K562 (cell line): ENCODE data around the gene DLX2. TPM values are rescaled to one million over a fixed set of nuclear protein-coding genes. Genes with fewer than 3 reads are reported as not detected.

Experiments
- ARID3A ChIP-seq: IDR thresholded peaks from 2 replicates; pipeline ENCODE4 v1.6.1; 2012; ENCODE audit warnings: low read depth, low read length, improper control_type of control experiment, borderline replicate concordance
- ARID3B ChIP-seq: fragments of 250-450 bp; sonication (Bioruptor Pico); IDR thresholded peaks from 2 replicates; pipeline ENCODE4 v1.4.0; 2020; ENCODE audit warnings: borderline replicate concordance
- E2F3 ChIP-seq: fragments of 250-450 bp; sonication (Bioruptor Pico); IDR thresholded peaks from 2 replicates; pipeline ENCODE4 v1.4.0; 2020; ENCODE audit warnings: mild to moderate bottlenecking
- FOSL1 ChIP-seq: fragments of 200-800 bp; sonication (Bioruptor generic); conservative IDR thresholded peaks from 2 replicates; pipeline ENCODE4 v1.6.1; 2016; ENCODE audit warnings: missing genetic modification characterization, missing compliant biosample characterization
- HEY1 ChIP-seq: fragments of 250-450 bp; sonication (Bioruptor Pico); IDR thresholded peaks from 2 replicates; pipeline ENCODE4 v1.5.0; 2020; ENCODE audit warnings: mild to moderate bottlenecking, moderate library complexity, borderline replicate concordance
- KAT7 ChIP-seq: sonication (generic); formaldehyde crosslinking; IDR thresholded peaks from 2 replicates; pipeline ENCODE4 v1.8.0; 2022; ENCODE audit warnings: missing genetic modification reagents, mild to moderate bottlenecking, borderline replicate concordance
- MCM2 ChIP-seq: fragments of 450-650 bp; IDR thresholded peaks from 2 replicates; pipeline ENCODE4 v1.6.1; 2017; ENCODE audit warnings: low read depth, mild to moderate bottlenecking
- NEUROD1 ChIP-seq: fragments of 150-350 bp; IDR thresholded peaks from 2 replicates; pipeline ENCODE4 v1.6.1; 2014; ENCODE audit warnings: borderline replicate concordance, low read length, low read depth; ENCODE audit not compliant: partially characterized antibody
- PCBP1 ChIP-seq: fragments of 200-400 bp; formaldehyde crosslinking; IDR thresholded peaks from 2 replicates; pipeline ENCODE4 v1.6.1; 2018; ENCODE audit warnings: mild to moderate bottlenecking, low read depth, low read length; ENCODE audit not compliant: poor library complexity, severe bottlenecking
- PHF20 ChIP-seq: fragments of 450-650 bp; IDR thresholded peaks from 2 replicates; pipeline ENCODE4 v1.6.1; 2018; ENCODE audit not compliant: partially characterized antibody
- POLR2AphosphoS5 ChIP-seq: IDR thresholded peaks from 2 replicates; pipeline ENCODE4 v1.6.1; 2011; ENCODE audit warnings: mild to moderate bottlenecking, low read depth, low read length, moderate library complexity; ENCODE audit not compliant: control insufficient read depth, insufficient read depth
- PTRF ChIP-seq: fragments of 450-650 bp; IDR thresholded peaks from 2 replicates; pipeline ENCODE4 v1.6.1; 2016; ENCODE audit warnings: mild to moderate bottlenecking, missing genetic modification characterization, missing compliant biosample characterization
- PURB ChIP-seq: sonication (generic); formaldehyde crosslinking; IDR thresholded peaks from 2 replicates; pipeline ENCODE4 v1.9.0; 2021; ENCODE audit warnings: low read depth, mild to moderate bottlenecking, missing genetic modification reagents
- SRSF1 ChIP-seq: fragments of 200-400 bp; formaldehyde crosslinking; IDR thresholded peaks from 2 replicates; pipeline ENCODE4 v1.6.1; 2017; ENCODE audit warnings: mild to moderate bottlenecking, low read depth, low read length, moderate library complexity
- STAT5B ChIP-seq: fragments of 250-450 bp; sonication (Bioruptor Pico); IDR thresholded peaks from 2 replicates; pipeline ENCODE4 v1.8.0; 2021; ENCODE audit warnings: mild to moderate bottlenecking, inconsistent platforms
- TAF15 ChIP-seq: fragments of 200-400 bp; formaldehyde crosslinking; IDR thresholded peaks from 2 replicates; pipeline ENCODE4 v1.6.1; 2017; ENCODE audit warnings: mild to moderate bottlenecking, low read depth, low read length, moderate library complexity
- TAF7 ChIP-seq: fragments of 450-650 bp; IDR thresholded peaks from 2 replicates; pipeline ENCODE4 v1.6.1; 2016; ENCODE audit warnings: missing genetic modification characterization, missing compliant biosample characterization
- XRCC3 ChIP-seq: fragments of 450-650 bp; IDR thresholded peaks from 2 replicates; pipeline ENCODE4 v1.6.1; 2017; ENCODE audit warnings: mild to moderate bottlenecking, moderate library complexity
- XRCC4 ChIP-seq: IDR thresholded peaks from one replicate; pipeline ENCODE4 v1.6.1; 2011; ENCODE audit not compliant: insufficient read depth, insufficient read length; ENCODE audit errors: extremely low read depth
- ZBTB1 ChIP-seq: sonication (generic); formaldehyde crosslinking; IDR thresholded peaks from 2 replicates; pipeline ENCODE4 v1.8.1; 2023; ENCODE audit warnings: missing genetic modification reagents, low read depth, mild to moderate bottlenecking, borderline replicate concordance
- ZFP36 ChIP-seq: fragments of 150-350 bp; IDR thresholded peaks from 2 replicates; pipeline ENCODE4 v1.6.1; 2018; ENCODE audit warnings: low read length, low read depth; ENCODE audit not compliant: partially characterized antibody
- ZNF347 ChIP-seq: fragments of 450-650 bp; formaldehyde crosslinking; IDR thresholded peaks from 2 replicates; pipeline ENCODE4 v1.4.0; 2020; ENCODE audit warnings: low read depth, mild to moderate bottlenecking, moderate library complexity
- polyA plus RNA-seq, 8 experiments: library from polyadenylated mRNA; depleted of rRNA in 4 of 8; stranded (reverse) in 5 of 8; unstranded in 3 of 8; fragments of >200 nt; fragmentation: Nextera tagmentation in 2 of 8; fragmentation: Illumina TruSeq in 1 of 8; extraction: Ambion mirVana in 2 of 8; extraction: Trizol in 1 of 8; gene quantifications; 2 replicates each; pipeline versions ENCODE4 v1.2.1 to v1.2.3, GENCODE V29; 2011 to 2014; ENCODE audit warnings: inconsistent platforms in 1 of 8, missing spikeins in 1 of 8
- total RNA-seq, 7 experiments: library from RNA; depleted of rRNA in 6 of 7; stranded (reverse); fragments of >200 nt in 6 of 7; fragmentation: Illumina TruSeq in 2 of 7; extraction: Trizol in 2 of 7; gene quantifications; 2 replicates each; pipeline versions ENCODE4 v1.2.1 to v1.2.3, GENCODE V29; 2011 to 2021; ENCODE audit warnings: low replicate concordance in 1 of 7
- TF ChIP-seq, protein P1 (sequence below), 3 experiments: fragments of 200-800 bp in 1 of 3; sonication (Bioruptor generic) in 1 of 3; sonication (generic) in 1 of 3; formaldehyde crosslinking in 1 of 3; IDR thresholded peaks; 2 replicates each; pipeline versions ENCODE4 v1.6.1 to v1.8.0; 2016 to 2022; ENCODE audit warnings: mild to moderate bottlenecking in 2 of 3, missing compliant biosample characterization in 2 of 3, missing genetic modification characterization in 2 of 3, missing genetic modification reagents in 1 of 3

DLX2 gene
- total and polyA plus RNA-seq, 9 of the 15 experiments (the other 6 are each of a cell fraction or from before 2014, with no cell fraction given) = 0.14 to 4.3 (median 0.86) TPM

DNA sequence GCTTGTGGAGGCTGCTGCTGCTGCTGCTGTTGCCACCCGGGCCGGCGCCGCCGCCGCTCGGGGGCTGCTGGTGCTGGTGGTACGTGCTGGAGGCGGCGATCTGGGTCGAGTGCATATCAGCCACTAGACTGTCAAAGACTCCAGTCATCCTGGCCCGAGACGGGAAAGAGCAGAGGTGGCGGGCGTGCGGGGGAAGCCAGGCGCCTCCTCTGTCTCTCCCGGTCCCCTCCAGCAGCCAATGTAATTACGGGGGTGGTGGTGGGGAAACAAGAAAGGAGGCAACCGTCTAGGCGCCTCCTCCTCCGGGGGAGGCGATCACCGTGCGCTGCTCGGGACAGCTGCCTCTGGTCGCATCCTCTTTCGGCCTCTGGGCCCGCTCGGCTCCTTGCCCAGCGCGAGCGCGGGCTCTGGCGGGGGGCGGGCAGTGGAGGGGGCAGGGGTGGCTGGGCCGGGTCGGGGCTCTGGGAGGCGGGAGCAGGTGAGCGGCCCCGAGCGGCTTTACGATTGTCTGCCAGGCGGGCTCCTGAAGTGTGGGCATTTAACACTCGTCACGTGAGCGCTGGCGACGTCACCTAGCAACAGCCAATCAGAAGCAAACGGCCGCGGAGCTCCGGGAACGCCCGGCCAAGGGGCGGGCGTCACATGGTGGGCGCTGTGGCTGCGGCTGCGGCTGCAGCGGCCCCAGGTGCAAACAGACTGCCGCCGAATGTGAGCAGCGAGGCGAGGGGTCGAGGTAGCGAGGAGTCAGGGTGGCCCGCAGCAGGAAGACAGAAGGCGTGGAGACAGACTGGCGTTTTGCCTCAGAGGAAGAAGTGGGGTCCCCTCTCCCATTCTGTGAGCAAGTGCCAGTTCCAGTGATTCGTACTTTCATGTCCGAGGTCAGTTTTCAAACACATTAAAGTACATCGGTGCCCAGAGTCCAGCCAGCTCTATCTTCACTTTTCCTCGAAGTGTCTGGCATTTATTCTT, at the start of gene DLX2 (continued):
- no peak for TF ChIP-seq FOSL1 (tag)
- no peak for TF ChIP-seq HEY1 (CRISPR knock-in tag)
- peak; percentile 15 for TF ChIP-seq ZFP36
- TF ChIP-seq XRCC4 = no peak
- TF ChIP-seq SRSF1 = 0 out of 2 replicates have a peak, but pooled peaks have one; percentile 25
- TF ChIP-seq ZBTB1 (CRISPR knock-in tag) = peak; percentile 88
- TF ChIP-seq KAT7 (CRISPR knock-in tag) = no peak
- no peak for TF ChIP-seq XRCC3
- TF ChIP-seq ARID3B (CRISPR knock-in tag) = no peak
- no peak for TF ChIP-seq TAF7 (tag)
- TF ChIP-seq, protein P1, sequence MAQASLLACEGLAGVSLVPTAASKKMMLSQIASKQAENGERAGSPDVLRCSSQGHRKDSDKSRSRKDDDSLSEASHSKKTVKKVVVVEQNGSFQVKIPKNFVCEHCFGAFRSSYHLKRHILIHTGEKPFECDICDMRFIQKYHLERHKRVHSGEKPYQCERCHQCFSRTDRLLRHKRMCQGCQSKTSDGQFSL (CRISPR knock-in tag; IDR thresholded peaks at IDR 0.05) = no peak
- TF ChIP-seq, protein P1 (tag; IDR thresholded peaks at IDR 0.05) = no peak
- TF ChIP-seq PHF20 = no peak
- TF ChIP-seq PCBP1 = peak; percentile 37
- TF ChIP-seq ZNF347 (CRISPR knock-in tag) = no peak
- no peak for TF ChIP-seq ARID3A
- TF ChIP-seq STAT5B (CRISPR knock-in tag) = no peak
- no peak for TF ChIP-seq TAF15
- no peak for TF ChIP-seq PURB (CRISPR knock-in tag)
- no peak for TF ChIP-seq E2F3 (CRISPR knock-in tag)
- no peak for TF ChIP-seq PTRF
- TF ChIP-seq NEUROD1 = peak; percentile 59
- peak; percentile 28 for TF ChIP-seq POLR2AphosphoS5
- TF ChIP-seq MCM2 = no peak
